HG03354 (cell line): ENCODE data around the gene GPX1.
"Not testable (repeated sequence)": the region's sequence is repeated elsewhere in the genome, so short reads cannot be mapped to it uniquely, and the experiment has no call there.

Experiments used
- ATAC-seq: cut with Tn5 transposase; IDR thresholded peaks from one replicate; pipeline ENCODE4 v1.9.1; 2021; ENCODE audit warnings: mild to moderate bottlenecking; ENCODE audit not compliant: unreplicated experiment, poor library complexity, severe bottlenecking

The GPX1 gene

DNA sequence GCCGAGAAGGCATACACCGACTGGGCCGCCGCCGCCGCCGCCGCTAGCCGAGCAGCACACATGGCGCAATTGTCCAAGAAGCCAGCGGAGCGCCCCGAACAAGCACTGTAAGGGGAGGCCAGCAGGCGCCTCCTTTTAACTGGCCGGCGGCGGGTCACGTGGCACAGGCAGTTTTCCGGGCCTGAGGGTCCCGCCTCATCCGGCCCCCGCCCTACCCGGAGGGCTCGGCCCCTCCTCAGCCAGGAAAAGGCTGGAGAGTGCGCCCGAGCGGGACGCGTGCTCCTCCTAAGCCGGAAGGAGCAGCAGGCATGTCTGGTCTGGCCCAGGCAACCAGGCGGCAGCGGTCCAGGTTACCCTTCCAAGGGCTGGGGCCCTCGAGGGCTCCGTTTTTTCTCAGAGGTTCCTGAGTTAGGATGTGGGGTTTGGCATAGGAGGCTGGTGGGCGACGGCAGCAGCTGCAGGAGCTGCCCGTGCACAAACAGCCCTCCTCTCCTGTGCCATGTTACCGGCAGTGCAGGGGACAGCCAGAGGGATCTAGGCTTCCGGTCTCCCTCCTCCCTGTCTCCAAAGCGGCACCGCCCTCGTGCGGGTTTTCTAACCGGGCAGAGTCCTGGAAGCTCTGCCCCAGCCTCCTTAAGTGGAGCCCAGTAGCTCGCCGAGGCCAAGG is at the start of gene GPX1:
Gene GPX1 (minus strand): TSS at position 137 of the 667 bp plus-strand sequence. CDS start 75 bp downstream, at position 62.
- peak; percentile 87 for ATAC-seq

DNA sequence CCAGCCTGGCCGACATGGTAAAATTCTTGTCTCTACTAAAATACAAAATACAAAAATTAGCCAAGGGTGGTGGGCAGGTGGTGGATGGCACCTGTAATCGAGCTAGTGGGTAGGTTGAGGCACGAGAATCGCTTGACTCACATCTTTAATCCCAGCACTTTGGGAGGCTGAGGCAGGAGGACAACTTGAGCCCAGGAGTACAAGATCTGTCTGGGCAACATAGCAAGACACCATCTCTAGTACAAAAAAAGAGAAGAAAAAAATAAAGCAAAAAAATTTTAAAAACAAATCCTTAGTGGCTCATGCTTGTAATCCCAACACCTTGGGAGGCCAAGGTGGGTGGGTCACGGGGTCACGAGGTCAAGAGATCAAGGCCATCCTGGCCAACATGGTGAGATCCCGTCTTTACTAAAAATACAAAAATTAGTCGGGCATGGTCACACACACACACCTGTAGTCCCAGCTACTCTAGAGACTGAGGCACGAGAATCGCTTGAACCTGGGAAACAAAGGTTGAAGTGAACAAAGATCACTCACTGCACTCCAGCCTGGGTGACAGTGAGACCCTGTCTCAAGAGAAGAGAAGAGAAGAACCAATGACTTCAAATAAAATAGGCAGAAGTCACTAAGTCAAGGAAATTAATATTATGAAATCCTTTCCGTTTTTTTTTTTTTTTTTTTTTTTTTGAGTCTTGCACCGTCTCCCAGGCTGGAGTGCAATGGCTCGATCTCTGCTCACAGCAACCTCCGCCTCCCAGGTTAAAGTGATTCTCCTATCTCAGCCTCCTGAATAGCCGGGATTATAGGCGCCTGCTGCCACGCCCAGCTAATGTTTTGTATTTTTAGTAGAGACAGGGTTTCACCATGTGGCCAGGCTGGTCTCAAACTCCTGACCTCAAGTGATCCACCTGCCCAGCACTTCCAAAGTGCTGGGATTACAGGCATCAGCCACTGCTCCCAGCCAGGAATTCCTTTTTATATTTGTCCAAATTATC is 48.7 kb upstream of the GPX1 start:
- ATAC-seq = no peak

DNA sequence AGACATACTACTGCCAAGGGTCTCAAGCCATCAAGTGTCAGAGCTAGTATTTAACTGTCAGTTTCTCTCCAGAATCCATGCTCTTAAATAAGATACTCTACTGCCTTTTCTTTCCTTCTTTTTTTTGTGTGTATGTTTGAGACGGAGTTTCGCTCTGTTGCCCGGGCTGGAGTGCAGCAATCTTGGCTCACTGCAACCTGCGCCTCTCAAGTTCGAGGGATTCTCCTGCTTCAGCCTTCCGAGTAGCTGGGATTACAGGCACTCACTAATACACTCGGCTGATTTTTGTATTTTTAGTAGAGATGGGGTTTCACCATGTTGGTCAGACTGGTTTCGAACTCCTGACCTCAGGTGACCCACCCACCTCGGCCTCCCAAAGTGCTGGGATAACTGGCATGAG is 47.4 kb upstream of the GPX1 start:
- ATAC-seq = not testable (repeated sequence)

DNA sequence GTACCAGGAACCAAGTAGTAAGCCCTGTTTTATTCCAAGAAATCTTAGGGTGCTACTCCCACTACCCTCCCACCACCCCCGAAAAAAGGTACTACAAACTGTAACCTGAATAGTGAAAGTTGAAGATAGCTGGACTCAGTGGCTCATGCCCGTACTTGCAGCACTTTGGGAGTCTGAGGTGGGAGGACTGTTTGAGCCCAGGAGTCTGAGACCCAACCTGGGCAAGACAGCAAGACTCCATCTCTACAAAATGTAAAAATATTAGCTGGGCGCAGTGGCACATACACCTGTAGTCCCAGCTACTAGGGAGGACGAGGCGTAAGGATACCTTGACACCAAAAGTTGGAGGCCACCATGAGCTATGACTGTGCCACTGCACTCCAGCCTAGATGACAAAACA is 45.7 kb upstream of the GPX1 start:
- ATAC-seq = no peak

DNA sequence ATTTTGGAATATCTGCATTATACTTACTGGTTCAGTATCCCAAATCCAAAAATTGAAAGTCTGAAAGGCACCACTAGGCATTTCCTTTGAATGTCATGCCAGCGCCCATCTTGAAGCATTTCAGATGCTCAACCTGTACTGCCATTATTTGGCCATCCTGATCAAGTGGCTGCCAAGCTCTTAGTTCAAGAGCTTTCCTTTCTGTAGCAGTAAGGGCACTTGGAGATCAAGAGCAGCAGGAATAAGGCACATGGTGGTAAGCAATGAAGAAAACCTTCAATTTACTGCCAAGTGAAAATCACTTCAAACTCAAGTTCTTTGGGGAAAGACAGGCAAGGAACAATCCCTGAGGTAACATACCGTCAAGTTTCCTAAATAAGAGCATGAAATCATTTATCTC is 43.6 kb upstream of the GPX1 start:
- no peak for ATAC-seq

DNA sequence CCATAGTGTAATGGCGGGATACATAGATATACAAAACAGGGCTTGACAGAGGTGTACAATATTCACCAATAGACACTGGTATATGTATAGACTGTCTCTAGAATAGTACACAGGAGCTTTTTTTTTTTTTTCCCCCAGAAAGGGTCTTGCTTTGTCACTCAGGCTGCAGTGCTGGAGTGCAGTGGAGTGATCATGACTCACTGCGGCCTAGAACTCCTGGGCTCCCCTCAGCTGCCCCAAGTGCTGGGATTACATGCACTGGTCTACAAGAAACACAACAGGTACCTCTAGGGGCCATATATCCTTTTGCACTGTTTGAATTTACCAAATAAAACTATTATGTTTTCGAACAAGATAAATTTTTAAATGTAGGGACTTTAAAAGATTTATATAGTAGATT is 41.3 kb upstream of the GPX1 start:
- no peak for ATAC-seq

DNA sequence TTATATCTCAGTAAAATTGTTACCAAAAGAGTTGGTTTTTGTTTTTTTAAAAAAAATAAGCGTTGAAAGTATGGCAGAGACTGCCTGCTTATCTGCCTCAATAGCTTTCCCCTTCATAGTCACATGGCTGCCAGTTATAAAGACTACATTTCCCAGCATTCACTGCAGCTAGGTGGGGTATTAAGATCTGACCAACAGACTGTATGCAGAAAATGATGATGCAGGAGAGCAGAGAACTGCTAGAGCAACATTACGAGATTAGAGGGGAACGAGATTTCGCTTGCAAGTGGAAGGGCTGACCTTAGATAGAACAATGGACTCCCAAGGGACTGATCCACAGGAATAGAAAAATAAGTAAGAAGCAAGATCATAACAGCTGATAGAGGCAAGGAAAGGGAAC is 39.3 kb upstream of the GPX1 start:
- ATAC-seq = no peak

DNA sequence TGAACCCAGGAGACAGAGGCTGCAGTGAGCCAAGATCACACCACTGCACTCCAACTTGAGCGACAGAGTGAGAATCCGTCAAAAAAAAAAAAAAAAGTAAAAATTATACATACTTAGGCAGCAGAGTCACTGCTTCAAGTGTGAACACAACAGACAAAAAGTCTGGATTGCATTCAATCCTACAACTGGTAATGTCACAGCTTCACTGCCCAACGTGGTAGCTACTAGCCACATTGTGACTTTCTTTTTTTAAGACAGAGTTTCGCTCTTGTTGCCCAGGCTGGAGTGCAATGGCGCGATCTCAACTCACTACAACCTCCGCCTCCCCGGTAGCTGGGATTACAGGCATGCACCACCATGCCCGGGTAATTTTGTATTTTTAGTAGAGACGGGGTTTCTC is 33.2 kb upstream of the GPX1 start:
- ATAC-seq = not testable (repeated sequence)

DNA sequence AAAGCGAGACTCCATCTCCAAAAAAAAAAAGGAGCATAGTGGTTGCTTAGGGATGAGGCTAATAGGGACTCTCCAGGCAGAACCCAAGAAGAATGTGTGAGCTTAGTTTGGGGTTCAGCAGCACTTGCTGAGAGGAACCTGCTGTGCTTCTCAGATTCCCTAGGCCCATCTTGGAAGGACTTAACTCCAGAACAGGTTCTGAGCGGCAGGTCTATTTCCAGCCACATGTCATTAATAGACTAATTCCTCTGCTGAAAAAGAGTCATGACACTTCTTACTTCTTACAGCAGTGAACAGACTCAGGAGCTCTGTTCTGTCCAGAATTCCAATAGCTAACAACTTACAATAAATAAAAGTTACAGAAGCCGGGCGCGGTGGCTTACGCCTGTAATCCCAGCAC is 31.1 kb upstream of the GPX1 start:
- ATAC-seq = no peak

DNA sequence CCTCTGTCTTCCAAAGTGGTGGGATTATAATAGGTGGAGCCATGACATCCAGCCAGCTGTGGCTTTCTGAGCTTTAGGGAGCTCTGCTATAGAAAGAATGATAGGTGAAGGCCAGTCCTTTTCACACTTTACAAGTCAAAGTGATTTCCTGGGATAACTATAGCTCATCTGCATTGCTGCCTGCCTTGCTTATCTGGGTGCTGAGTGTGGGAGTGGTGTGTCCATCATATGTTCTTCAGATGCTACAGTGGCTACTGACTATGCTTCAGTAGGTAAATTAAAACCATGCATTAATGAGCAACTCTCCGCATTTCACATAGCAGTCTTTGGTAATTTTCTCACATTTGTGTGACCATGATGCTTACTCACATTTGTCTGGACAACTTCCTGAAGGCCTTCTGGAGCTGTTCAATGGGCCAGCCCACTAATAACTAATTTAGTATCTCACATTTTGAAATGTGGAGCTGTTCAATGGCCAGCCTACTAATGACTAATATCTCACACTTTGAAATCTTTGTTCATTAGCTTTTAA is 30.2 kb upstream of the GPX1 start:
- ATAC-seq = no peak

DNA sequence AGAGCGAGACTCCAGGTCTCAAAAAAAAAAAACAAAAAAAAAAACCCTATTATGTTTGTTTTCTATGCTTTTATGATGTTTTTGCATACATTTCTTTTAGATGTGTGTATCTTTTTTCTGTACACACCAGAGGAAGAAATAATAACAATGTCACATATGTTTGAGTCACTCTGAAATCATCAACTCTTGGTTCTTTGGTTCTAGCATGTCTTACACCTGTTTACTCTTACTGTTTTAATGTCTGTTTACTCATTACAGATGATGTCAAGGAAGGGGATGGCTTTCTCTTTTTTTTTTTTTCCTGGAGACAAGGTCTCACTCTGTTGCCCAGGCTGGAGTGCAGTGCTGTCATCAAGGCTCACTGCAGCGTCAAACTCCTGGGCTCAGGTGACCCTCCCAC is 29.6 kb upstream of the GPX1 start:
- ATAC-seq = no peak

DNA sequence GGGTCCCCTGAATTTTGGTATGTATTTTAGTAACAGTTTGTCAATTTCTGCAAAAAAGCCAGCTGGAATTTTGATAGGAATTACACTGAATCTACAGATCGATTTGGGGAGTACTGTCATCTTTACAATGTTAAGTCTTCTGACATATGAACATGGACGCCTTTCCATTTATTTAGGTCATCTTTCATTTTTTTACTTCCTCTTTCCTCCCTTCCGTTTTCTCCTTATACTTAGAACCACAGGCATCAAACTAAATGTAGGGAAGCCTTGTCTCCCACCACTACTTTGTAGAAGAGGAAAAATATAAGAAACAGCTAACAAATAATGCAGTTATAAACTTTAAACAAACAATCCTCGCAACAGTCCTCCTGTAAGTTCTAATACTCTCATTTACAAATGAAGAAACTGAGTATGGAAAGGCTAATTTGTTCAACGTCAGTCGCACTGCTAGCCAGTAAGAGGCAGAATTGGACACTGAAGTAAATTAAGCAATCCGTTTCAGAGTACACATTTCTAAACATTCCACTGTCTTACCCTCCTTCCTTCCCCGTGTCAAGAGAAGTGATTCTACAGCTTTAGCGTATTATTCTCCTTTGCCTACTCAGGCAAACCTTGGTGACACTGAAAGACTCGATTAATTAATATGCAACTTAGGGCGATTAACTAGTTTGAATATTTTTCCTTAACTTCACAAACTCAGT is 28.1 kb upstream of the GPX1 start:
- ATAC-seq = no peak

DNA sequence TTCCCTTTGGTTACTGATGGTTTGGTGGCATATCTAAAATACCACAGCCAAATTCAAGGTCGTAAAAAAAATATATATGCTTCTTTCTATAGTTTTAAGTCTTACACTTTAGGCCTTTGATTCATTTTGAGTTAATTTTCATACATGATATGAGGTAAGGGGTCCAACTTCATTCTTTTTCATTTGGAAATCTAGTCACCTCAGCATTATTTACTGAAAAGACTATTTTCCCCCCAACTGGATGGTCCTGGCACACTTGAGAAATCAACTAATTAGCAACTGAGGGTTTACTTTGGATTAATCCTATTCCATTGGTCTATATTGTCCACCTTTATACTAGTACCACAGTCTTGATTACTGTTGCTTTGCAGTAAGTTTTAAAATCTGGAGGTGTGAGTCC is 27.5 kb upstream of the GPX1 start:
- no peak for ATAC-seq

DNA sequence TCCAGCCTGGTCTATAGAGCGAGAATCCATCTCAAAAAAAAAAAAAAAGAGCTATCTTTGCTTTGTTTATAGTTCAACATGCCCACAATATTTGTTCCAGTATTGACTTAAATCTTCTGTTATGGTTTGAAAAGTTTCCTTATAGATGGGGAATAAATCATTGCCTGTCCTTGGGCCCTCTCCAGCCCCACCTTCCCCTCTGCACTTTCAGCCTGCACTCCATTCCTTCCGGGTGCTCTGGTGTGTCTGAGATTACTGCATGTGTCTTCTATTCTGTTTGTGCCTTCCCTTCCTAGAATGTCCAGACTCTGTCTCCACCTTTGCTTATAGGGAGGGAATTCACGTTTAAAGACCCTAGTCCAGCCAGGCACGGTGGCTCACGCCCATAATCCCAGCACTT is 25.2 kb upstream of the GPX1 start:
- no peak for ATAC-seq

DNA sequence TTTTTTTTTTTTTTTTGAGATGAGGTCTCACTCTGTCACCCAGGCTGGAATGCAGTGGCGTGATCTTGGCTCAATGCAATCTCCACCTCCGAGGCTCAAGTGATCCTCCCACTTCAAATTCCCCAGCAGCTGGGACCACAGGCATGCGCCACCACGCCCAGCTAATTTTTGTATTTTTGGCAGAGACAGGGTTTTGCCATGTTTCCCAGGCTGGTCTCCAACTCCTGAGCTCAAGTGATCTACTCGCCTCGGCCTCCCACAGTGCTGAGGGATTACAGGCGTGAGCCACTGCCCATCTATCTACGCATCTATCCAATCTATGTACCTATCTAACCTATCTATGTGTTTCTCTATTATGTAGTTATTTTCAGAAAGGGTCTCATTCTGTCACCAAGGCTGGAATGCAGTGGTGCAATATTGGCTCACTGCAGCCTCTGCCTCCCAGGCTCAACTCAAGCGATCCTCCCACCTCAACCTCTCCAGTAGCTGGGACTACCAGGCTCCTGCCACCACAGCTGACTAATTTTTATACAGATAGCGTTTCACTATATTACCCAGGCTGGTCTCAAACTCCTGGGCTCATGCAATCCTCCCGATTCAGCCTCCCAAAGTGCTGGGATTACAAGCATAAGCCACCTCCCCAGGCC is 20.2 kb upstream of the GPX1 start:
- no peak for ATAC-seq

DNA sequence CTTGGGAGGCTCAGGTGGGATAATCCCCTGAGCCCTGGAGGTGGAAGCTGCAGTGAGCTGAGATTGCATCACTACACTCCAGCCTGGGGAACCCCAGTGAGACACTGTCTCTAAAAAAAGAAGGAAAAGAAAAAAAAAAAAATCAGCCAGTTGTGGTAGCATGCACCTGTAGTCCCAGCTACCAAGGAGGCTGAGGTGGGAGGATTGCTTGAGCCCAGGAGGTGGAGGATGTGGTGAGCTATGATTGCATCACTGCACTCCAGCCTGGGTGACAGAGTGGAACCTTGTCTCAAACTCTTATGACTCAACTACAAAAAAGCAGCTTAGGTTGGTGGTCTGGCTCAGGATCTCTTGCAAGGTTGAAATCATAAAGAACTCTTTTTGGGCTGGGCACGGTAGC is 19.3 kb upstream of the GPX1 start:
- ATAC-seq = peak; percentile 41

DNA sequence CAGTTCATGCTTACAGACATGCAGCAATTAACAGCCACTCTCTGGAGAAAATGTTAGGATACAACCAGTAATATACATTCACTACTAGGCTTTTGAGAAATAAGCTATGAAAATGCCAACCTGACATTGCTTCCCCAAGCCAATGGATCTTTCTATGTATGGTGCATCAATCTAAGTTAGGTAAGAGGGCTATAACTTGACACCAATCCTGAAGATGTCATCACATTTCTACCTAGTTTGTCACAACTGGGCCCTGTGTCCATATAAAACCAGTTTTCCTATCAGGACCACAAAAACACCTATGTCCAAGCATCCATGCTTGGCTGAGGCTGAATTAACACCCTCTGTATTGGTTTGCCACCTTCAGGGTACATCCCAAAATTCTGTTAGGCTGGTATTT is 13.8 kb upstream of the GPX1 start:
- ATAC-seq = no peak

DNA sequence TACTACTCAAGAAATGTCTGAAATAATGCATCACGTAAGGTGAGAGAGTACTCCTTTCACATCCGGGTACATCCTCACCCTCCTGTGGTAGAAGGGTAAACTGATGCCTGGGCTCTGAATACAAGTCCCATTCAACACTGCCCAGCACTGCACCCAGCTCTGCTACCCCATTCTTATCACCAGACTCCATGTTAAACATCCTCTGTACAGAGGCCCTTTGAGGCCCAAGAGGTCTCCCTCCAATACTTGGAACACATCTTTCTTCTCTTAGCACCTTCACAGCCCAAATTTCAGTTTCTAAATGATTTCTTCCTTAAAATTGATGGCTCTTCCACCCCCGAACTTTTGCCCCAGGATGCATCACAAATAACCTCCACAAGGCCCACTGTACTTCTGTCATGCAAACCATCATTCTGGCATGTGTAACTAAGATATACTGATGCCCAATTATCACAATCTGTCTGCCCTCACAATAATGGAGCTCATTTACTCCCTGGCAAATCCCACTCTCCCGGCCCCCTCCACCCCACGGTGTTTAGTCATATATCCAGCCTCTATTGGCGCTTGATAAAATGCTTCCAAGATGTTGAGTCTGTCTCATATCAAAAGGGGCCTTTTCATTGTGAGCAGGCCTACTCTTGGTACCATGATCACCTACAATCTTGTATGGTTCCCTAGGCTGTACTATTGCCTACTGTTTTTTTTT is 12.6 kb upstream of the GPX1 start:
- ATAC-seq = no peak

DNA sequence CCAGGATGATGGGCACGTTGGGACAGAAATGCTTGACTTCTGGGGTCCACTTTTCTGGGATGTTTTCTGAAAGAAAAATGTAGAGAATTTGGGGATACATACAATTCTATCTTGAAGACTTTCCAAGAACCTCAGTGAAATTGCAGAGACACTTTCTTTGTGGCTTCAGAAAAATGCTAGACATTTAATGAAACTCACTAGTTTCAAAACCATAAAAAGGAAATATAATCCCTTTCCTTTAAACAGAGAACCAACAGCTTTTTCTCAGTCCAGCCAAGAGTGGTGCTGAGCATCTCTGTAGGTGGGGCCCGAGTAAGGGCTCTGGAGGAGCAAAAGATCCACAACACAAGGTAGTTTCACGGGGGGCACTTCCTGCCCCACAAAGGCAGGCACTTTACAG is 4.4 kb upstream of the GPX1 start:
- no peak for ATAC-seq
